HS-5 (cell line): ENCODE measurements around the gene ORM1.

ENCODE experiments used
- DNase-seq: peaks from one replicate; pipeline ENCODE4 v3.0.0-alpha.2; 2012; ENCODE audit warnings: low read depth

Gene ORM1

GRCh38 chr9:114366334-114367128 lies 43.6 kb downstream of the ORM1 start:
- DNase-seq: peak; percentile 52

GRCh38 chr9:114367366-114367765 lies 44.5 kb downstream of the ORM1 start:
- no peak for DNase-seq

GRCh38 chr9:114367772-114368569 lies 45.1 kb downstream of the ORM1 start:
- no peak for DNase-seq

GRCh38 chr9:114369216-114370130 lies 46.6 kb downstream of the ORM1 start:
- no peak for DNase-seq

GRCh38 chr9:114370251-114370967 lies 47.5 kb downstream of the ORM1 start:
- no peak for DNase-seq

GRCh38 chr9:114370968-114371320 lies 48.0 kb downstream of the ORM1 start:
- DNase-seq: no peak

GRCh38 chr9:114371343-114371944 lies 48.5 kb downstream of the ORM1 start:
- DNase-seq: no peak

GRCh38 chr9:114371973-114372917 lies 49.3 kb downstream of the ORM1 start:
- no peak for DNase-seq

- no peak for DNase-seq
Measured at GRCh38 chr9:114372921-114373448, 50.1 kb downstream of the ORM1 start.

- no peak for DNase-seq
Measured at GRCh38 chr9:114373960-114374730, 51.2 kb downstream of the ORM1 start.

- DNase-seq: no peak
Measured at GRCh38 chr9:114374936-114375335, 52.0 kb downstream of the ORM1 start.

GRCh38 chr9:114375386-114376175 lies 52.7 kb downstream of the ORM1 start:
- DNase-seq: no peak
